OCI-LY7 (cell line): Measurements from ENCODE around the gene AHCY.

Experiments
- CTCF ChIP-seq: fragments of 200-600 bp; sonication (generic); conservative IDR thresholded peaks from 2 replicates; pipeline ENCODE4 v1.5.1; 2014; ENCODE audit warnings: mild to moderate bottlenecking, antibody characterized with exemption, low read length, moderate library complexity, mixed read lengths
- EZH2phosphoT487 ChIP-seq: fragments of 200-600 bp; sonication (generic); IDR thresholded peaks from 2 replicates; pipeline ENCODE4 v1.6.1; 2018; ENCODE audit warnings: low read depth, borderline replicate concordance, mild to moderate bottlenecking, mixed run types, antibody characterized with exemption, low read length, moderate library complexity, mixed read lengths

DNA sequence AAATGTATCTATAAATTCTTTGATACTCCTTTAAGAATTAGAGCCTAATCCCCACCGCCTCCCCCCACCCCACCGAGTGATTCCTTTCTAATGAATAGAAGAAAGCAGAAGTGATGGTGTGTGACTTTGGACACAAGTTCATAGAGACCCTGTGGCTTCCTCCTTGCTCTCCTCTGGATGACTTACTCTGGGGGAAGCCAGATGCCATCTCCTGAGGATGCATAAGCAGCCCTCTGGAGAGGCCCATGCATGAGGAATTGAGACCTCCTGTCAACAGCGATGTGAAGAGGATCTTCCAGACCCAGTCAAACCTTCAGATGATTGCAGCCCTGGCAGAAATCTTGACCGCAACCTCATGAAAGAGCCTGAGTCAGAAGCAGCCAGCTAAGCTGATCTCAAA is 21.1 kb downstream of the AHCY start:
- TF ChIP-seq CTCF: no peak
- no peak for TF ChIP-seq EZH2phosphoT487
